ENCODE data around the gene PAQR5. TPM values are rescaled to one million over a fixed set of nuclear protein-coding genes. Genes with fewer than 3 reads are reported as not detected.
"Not testable (repeated sequence)": the region's sequence is repeated elsewhere in the genome, so short reads cannot be mapped to it uniquely, and the experiment has no call there.

The PAQR5 gene
- total RNA-seq, 2 donors from 2014 or later = 0.74 to 5.0 TPM

DNA sequence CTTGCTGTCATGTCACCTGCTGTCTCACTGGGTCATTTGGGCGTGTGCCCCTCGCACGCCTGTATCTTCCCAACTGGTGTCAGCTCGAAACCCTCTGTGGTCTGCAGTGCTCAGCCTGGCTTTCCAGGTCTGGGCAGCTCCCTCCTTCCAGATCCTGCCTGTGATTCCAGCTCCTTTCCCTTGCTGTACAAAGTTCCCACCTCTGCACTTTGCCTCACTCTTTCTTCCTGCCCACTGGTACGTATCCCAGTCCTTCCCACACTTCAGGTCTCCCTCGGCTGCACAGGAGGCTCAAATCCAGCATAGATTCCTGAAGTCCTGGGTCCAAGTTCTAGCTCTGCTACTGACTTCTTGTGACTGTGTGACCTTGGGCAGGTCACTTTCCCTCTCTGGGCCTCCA is 2.1 kb upstream of the PAQR5 start:
- Histone ChIP-seq H3K4me1 (peaks cover 0 to 12% of the 10 kb centered on the region in 2 donors), H3K27ac (no peak overlapping the region), H3K9me3 (no peaks in the 10 kb centered on the region), H3K36me3 (no peaks in the 10 kb centered on the region), H3K4me3 (no peak overlapping the region), H3K27me3 (peaks cover 0 to 6% of the 10 kb centered on the region in 2 donors)
- TF ChIP-seq, protein P1, sequence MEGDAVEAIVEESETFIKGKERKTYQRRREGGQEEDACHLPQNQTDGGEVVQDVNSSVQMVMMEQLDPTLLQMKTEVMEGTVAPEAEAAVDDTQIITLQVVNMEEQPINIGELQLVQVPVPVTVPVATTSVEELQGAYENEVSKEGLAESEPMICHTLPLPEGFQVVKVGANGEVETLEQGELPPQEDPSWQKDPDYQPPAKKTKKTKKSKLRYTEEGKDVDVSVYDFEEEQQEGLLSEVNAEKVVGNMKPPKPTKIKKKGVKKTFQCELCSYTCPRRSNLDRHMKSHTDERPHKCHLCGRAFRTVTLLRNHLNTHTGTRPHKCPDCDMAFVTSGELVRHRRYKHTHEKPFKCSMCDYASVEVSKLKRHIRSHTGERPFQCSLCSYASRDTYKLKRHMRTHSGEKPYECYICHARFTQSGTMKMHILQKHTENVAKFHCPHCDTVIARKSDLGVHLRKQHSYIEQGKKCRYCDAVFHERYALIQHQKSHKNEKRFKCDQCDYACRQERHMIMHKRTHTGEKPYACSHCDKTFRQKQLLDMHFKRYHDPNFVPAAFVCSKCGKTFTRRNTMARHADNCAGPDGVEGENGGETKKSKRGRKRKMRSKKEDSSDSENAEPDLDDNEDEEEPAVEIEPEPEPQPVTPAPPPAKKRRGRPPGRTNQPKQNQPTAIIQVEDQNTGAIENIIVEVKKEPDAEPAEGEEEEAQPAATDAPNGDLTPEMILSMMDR (IDR thresholded peaks at IDR 0.05) = no peak
- DNase-seq (ENCODE audit: low spot score) = no peak

DNA sequence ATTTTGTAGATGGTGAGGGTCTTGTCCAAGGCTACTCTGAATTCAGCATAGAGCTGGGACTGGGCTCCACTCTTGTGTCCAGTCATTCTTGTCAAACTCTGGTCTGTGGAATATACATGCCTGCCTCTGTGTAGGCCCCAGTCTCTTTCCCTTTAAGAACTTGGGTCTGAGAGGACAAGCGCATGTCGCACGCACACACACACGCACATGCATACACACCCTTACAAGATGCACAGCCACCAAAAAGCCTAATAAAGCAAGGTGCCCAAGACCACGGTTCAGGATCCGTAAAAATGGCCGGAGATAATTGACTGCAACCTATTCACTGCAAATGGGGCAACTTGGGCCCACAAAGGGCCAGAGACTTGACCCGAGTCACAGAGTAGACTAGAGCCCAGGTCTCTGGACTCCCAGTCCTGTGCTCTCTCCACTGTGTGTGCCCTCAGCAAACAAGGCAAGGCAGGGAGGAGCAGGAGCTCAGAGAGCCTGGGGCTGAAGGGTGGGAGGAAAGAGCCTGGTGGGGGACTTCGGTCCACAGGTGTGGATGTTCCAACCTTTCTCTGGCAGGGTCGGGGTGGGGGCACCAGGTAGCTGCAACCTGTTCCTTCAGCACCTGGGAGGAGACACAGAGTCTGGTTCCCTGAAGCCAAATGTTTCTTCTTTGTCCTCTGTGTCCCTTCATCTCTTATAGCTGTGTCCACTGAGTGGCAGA is 914 bp upstream of the PAQR5 start:
- no peak overlapping the region for H3K4me3 ChIP-seq
- no peaks in the 10 kb centered on the region for H3K36me3 ChIP-seq
- H3K27ac ChIP-seq = no peak overlapping the region
- TF ChIP-seq, protein P1 (IDR thresholded peaks at IDR 0.05) = no peak
- DNase-seq (ENCODE audit: low spot score) = no peak
- peaks cover 0 to 6% of the 10 kb centered on the region in 2 donors for H3K27me3 ChIP-seq
- H3K9me3 ChIP-seq = no peaks in the 10 kb centered on the region
- H3K4me1 ChIP-seq = peaks cover 0 to 12% of the 10 kb centered on the region in 2 donors

DNA sequence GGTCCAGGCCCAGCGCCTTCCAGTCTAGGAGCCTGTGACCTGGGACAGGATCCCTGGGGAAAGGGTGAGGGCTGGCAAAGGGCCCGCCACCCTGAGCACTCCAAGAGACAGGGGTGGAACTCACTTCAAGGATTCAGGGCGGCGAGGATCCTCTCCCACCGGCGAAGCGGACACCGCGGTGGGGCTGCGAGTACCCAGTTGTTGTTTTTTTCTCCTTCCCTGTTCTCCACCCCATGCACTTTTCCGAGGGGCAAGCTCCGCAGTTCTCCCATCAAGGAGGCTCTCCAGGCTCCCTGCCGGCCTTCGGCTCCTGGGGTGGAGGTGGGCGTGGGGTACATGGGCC is 387 bp upstream of the PAQR5 start:
- TF ChIP-seq, protein P1 (IDR thresholded peaks at IDR 0.05) = no peak
- Histone ChIP-seq H3K4me3 (peak overlapping the region; percentile 46 to 61), H3K4me1 (peaks cover 0 to 12% of the 10 kb centered on the region in 2 donors), H3K27me3 (peaks cover 0 to 6% of the 10 kb centered on the region in 2 donors), H3K36me3 (no peaks in the 10 kb centered on the region), H3K27ac (no peak overlapping the region), H3K9me3 (no peaks in the 10 kb centered on the region)
- DNase-seq (ENCODE audit: low spot score) = no peak

DNA sequence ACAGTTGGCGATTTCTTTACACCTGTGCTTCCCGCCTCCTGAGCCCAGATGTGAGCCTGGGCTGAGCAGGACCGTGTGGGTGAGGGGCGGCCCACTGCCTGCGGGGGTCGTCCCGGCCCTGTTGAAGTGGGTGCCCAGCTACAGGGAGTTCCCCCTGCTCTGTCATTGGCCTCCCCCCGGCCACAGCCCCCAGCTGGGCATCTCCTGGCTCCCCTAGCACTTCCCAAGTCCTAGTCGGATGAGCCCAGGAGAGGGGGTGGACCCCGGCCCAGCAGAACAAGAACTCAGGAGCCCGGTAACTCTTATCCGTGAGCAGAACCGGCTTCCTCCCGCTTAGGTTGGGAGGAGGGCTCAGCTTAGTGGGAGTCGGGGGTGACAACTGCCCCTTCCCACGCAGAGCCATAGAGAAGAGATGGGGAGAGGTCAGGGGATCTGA is 757 bp downstream of the PAQR5 start:
- Histone ChIP-seq H3K27ac (no peak overlapping the region), H3K4me3 (peak overlapping the region; percentile 46 to 61), H3K9me3 (no peaks in the 10 kb centered on the region), H3K36me3 (no peaks in the 10 kb centered on the region), H3K27me3 (peaks cover 0 to 6% of the 10 kb centered on the region in 2 donors), H3K4me1 (peaks cover 0 to 12% of the 10 kb centered on the region in 2 donors)
- TF ChIP-seq, protein P1 (IDR thresholded peaks at IDR 0.05) = no peak
- no peak for DNase-seq (ENCODE audit: low spot score)

DNA sequence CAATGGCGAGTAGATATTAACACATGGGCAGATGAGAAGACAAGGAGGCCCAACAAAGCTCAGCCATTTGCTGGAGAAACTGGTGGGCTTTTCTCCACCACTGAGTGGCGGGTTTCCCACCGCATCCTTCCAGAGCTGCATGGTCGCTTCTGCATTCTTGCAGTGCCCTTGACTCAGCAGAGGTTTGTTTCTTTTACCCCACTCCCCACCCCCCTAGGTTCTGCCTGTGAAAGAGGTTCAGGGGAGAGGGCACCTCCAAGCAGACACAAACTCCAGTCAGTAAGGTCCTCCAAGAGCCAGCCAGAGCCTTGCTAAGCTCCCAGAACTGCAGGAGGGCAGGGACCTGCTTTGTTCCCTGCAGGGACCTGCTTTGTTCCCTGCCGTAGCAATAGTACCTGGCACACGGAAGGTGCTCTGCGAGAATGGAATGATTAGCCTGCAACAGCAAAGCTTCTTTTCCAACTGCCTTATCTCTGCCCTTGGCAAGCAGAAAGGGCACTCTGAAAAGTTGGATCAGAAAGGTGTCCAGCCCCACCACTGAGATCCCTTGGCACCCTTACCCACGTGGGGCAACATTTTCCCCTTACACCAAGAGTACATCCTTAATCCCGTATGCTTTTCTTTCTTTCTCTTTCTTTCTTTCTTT is 1.4 kb downstream of the PAQR5 start:
- TF ChIP-seq, protein P1 (IDR thresholded peaks at IDR 0.05) = no peak

DNA sequence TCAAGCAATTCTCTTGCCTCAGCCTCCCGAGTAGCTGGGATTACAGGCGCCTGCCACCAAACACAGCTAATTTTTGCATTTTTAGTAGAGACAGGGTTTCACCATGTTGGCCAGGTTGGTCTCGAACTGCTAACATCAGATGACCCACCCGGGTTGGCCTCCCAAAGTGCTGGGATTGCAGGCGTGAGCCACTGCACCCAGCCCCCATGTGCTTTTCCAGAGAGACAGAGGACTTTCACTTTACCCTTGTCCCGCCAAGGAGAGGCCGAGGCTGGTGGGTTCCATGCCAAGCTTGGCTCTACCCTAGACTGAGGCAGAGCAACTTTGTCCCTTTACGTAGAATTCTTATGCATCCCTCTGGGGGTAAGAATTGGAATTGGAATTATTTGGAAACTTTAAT is 2.4 kb downstream of the PAQR5 start:
- not testable (repeated sequence) for H3K36me3 ChIP-seq; H3K27ac ChIP-seq; H3K9me3 ChIP-seq; H3K27me3 ChIP-seq; DNase-seq (ENCODE audit: low spot score); H3K4me3 ChIP-seq
- peaks cover 0 to 12% of the 10 kb centered on the region in 2 donors for H3K4me1 ChIP-seq

More for the DNA sequence above, 1.4 kb downstream of the PAQR5 start:
- Histone ChIP-seq H3K4me3 (no peak overlapping the region), H3K27ac (no peak overlapping the region), H3K9me3 (no peaks in the 10 kb centered on the region), H3K27me3 (peaks cover 0 to 6% of the 10 kb centered on the region in 2 donors), H3K4me1 (peaks cover 0 to 12% of the 10 kb centered on the region in 2 donors), H3K36me3 (no peaks in the 10 kb centered on the region)
- DNase-seq (ENCODE audit: low spot score) = no peak

DNA sequence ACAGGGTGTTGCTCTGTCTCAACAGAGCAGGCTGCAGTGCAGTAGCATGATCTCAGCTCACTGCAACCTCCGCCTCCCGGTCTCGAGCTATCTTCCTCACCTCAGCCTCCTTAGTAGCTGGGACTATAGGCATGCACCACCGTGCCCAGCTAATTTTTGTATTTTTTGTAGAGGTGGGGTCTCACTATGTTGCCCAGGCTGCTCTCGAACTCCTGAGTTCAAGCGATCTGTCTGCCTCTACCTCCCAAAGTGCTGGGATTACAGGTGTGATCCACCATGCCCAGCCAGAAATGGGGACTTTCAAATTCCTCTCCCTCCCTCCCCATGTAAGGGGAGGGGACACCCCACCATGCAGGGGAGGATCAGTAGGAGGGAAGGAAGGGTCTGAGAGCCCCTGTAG is 3.4 kb downstream of the PAQR5 start:
- not testable (repeated sequence) for H3K9me3 ChIP-seq; H3K27me3 ChIP-seq; DNase-seq (ENCODE audit: low spot score); H3K4me3 ChIP-seq; H3K27ac ChIP-seq; H3K36me3 ChIP-seq
- H3K4me1 ChIP-seq = peaks cover 0 to 12% of the 10 kb centered on the region in 2 donors

Data from right atrium auricular region (tissue), 2 donors.